ENCODE data around the gene CPN2. TPM values are rescaled to one million over a fixed set of nuclear protein-coding genes. Genes with fewer than 3 reads are reported as not detected.
A peak's percentile ranks its signal among the peaks of the same experiment; 100 is the strongest.

CPN2 gene
- total and polyA plus RNA-seq, 2 of the 8 experiments (the other 6 are each of a cell fraction or from before 2014, with no cell fraction given), result 0.03 TPM; not detected in 1

DNA sequence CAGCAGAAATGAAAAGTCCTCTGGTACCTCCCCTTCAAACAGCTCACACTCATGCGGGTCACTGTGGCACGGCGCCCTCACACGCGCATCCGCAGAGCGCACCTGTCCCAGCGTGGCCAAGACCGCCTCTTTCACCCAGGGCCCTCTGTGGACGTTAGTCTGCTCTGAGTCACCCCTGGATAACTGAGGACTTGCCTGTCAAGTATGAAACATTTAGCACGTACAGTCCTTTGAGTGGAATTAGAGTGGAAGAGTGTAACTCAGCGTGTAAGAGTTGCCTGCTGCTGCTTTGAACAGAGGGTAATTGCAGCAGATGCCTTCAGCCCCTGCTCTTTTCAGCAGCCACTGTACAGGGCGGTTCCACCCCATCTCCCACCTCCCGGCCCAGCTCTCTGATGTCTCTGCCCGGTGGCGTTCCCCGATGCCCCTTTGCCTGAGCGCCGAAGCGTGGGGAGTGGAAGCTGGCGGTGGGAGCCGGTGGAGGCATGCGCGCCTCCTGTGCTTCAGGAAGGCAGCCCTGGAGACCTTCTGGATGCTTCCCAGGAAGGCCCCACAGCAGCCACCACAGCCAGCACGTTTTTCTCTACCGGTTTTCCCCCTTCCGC is 23.0 kb downstream of the CPN2 start:
- Histone ChIP-seq H2BK12ac (ENCODE audit: low read depth, low read length) (0 out of 2 replicates have a peak overlapping the region, but pooled peaks have one; percentile 46), H3K4ac (replicated peaks; ENCODE audit: insufficient read length, low read depth, low read length) (no peak overlapping the region), H3K79me1 (ENCODE audit: low read depth, low read length) (peaks cover 14% of the 10 kb centered on the region), H3K27ac (ENCODE audit: low read depth, low read length) (no peak overlapping the region), H3K23ac (ENCODE audit: insufficient read length) (no peak overlapping the region), H2BK15ac (ENCODE audit: low read length) (no peak overlapping the region), H3K9me3 (ENCODE audit: insufficient read depth in 2 of 2, low read depth in 1 of 2, low read length in 1 of 2) (peaks cover 0 to 16% of the 10 kb centered on the region in 2 experiments; a peak in 1 of 4 replicates), H4K20me1 (replicated peaks in 1 of 2; ENCODE audit: control insufficient read depth in 1 of 2, insufficient read depth in 2 of 2, low read length in 2 of 2) (peaks cover 0 to 23% of the 10 kb centered on the region in 2 experiments), H3K4me2 (ENCODE audit: insufficient read depth in 1 of 2, low read depth in 2 of 2, low read length in 2 of 2) (no peak overlapping the region), H3K18ac (ENCODE audit: extremely low read depth, low read length) (no peak overlapping the region), H2AK5ac (ENCODE audit: low read depth, low read length) (0 out of 2 replicates have a peak overlapping the region, but pooled peaks have one; percentile 91), H3K4me1 (replicated peaks in 1 of 4; ENCODE audit: control insufficient read depth in 3 of 4, insufficient read depth in 4 of 4, low read length in 3 of 4) (peaks cover 0 to 2% (median 0%) of the 10 kb centered on the region in 4 experiments; a peak in 3 of 7 replicates), H3K56ac (replicated peaks; ENCODE audit: insufficient read length, low read depth, low read length) (no peak overlapping the region), H3K36me3 (ENCODE audit: control insufficient read depth in 2 of 4, insufficient read depth in 4 of 4, low read length in 3 of 4) (no peaks in the 10 kb centered on the region; a peak in 1 of 8 replicates), H3K9ac (replicated peaks in 1 of 4; ENCODE audit: extremely low read depth in 1 of 4, low read depth in 3 of 4, low read length in 3 of 4) (no peak overlapping the region; a peak in 1 of 7 replicates), H3K4me3 (ENCODE audit: extremely low read depth in 1 of 4, insufficient read depth in 2 of 4, low read depth in 3 of 4, low read length in 4 of 4) (no peak overlapping the region), H4K5ac (ENCODE audit: insufficient read length, low read depth, low read length) (no peak overlapping the region), H4K91ac (replicated peaks; ENCODE audit: insufficient read length, low read length) (no peak overlapping the region), H4K8ac (ENCODE audit: extremely low read depth, insufficient read depth, low read length) (0 out of 2 replicates have a peak overlapping the region, but pooled peaks have one; percentile 8), H3K23me2 (ENCODE audit: low read depth, low read length) (peaks cover 29% of the 10 kb centered on the region), H3K27me3 (replicated peaks in 1 of 4; ENCODE audit: control insufficient read depth in 3 of 4, extremely low read depth in 1 of 4, insufficient read depth in 3 of 4, low read length in 3 of 4) (peaks cover 0 to 11% (median 11%) of the 10 kb centered on the region in 4 experiments; a peak in 5 of 7 replicates), H2BK5ac (ENCODE audit: low read depth, low read length) (peak overlapping the region; percentile 15; the same call in 1 of the 2 replicates), H2AFZ (ENCODE audit: low read length) (no peak overlapping the region), H2BK20ac (ENCODE audit: low read length) (0 out of 2 replicates have a peak overlapping the region, but pooled peaks have one; percentile 8), H3K14ac (ENCODE audit: insufficient read length) (no peak overlapping the region), H3K79me2 (ENCODE audit: control insufficient read depth in 1 of 2, insufficient read depth in 2 of 2, low read length in 2 of 2) (no peaks in the 10 kb centered on the region), H2BK120ac (replicated peaks; ENCODE audit: low read depth, low read length) (no peak overlapping the region)
- no peak for FAIRE-seq
- WGBS, 2 experiments (ENCODE audit: extremely low coverage in 1 of 2, insufficient coverage in 1 of 2, insufficient read length in 1 of 2, insufficient replicate concordance in 2 of 2, low coverage in 1 of 2, low lambda C conversion rate in 2 of 2, missing lambda C conversion rate in 1 of 2), result 91% methylated on average over 27 of the region's 27 CpGs; no CpG with 5 or more reads in 1 of the 2 experiments
- POLR2A ChIA-PET (ENCODE audit: partially characterized antibody), result interaction anchor here (1.3 kb wide), 1 partner anchor 31 kb away, joined by 3 read pairs; no protein-coding TSS in a partner anchor
- CTCF ChIA-PET (ENCODE audit: partially characterized antibody), result interaction anchor here (0.6 to 2.3 kb wide), 11 partner anchors 9 to 1179 kb away, joined by 3 to 29 read pairs (median 3); no protein-coding TSS in a partner anchor
- DNase-seq (ENCODE audit: low read depth in 1 of 2, low spot score in 2 of 2), result no peak
- TF ChIP-seq ZNF274 (IDR thresholded peaks at IDR 0.05; ENCODE audit: borderline replicate concordance, extremely low read depth, low read length), result no peak
- TF ChIP-seq BCL11A (IDR thresholded peaks at IDR 0.05; ENCODE audit: low read depth in 2 of 2, low read length in 2 of 2), result no peak
- no peak for TF ChIP-seq SP4 (IDR thresholded peaks at IDR 0.05; ENCODE audit: low read length)
- TF ChIP-seq TCF12 (IDR thresholded peaks at IDR 0.05; ENCODE audit: low read depth, low read length), result no peak
- TF ChIP-seq JUND (IDR thresholded peaks at IDR 0.05; ENCODE audit: low read length), result no peak
- no peak for TF ChIP-seq SP1 (IDR thresholded peaks at IDR 0.05; ENCODE audit: low read depth, low read length)
- no peak for TF ChIP-seq ASH2L (IDR thresholded peaks at IDR 0.05; ENCODE audit: low read length)
- no peak for TF ChIP-seq TEAD4 (IDR thresholded peaks at IDR 0.05; ENCODE audit: low read depth, low read length)
- TF ChIP-seq SP2 (IDR thresholded peaks at IDR 0.05; ENCODE audit: low read length), result no peak
- TF ChIP-seq, protein P1, sequence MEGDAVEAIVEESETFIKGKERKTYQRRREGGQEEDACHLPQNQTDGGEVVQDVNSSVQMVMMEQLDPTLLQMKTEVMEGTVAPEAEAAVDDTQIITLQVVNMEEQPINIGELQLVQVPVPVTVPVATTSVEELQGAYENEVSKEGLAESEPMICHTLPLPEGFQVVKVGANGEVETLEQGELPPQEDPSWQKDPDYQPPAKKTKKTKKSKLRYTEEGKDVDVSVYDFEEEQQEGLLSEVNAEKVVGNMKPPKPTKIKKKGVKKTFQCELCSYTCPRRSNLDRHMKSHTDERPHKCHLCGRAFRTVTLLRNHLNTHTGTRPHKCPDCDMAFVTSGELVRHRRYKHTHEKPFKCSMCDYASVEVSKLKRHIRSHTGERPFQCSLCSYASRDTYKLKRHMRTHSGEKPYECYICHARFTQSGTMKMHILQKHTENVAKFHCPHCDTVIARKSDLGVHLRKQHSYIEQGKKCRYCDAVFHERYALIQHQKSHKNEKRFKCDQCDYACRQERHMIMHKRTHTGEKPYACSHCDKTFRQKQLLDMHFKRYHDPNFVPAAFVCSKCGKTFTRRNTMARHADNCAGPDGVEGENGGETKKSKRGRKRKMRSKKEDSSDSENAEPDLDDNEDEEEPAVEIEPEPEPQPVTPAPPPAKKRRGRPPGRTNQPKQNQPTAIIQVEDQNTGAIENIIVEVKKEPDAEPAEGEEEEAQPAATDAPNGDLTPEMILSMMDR (IDR thresholded peaks at IDR 0.05; ENCODE audit: control extremely low read depth in 1 of 3, insufficient read depth in 1 of 3, low read depth in 1 of 3, low read length in 3 of 3), result no peak
- TF ChIP-seq TBP (IDR thresholded peaks at IDR 0.05; ENCODE audit: low read depth, low read length), result no peak

Data from H1 (cell line).